Uterus (tissue), 2 donors: ENCODE measurements around the gene SH2B2.

Experiments
- CTCF ChIP-seq, 4 experiments: fragments of 200-600 bp in 2 of 4; fragments of 450-650 bp in 2 of 4; sonication (generic) in 2 of 4; IDR thresholded peaks; one replicate each; pipeline ENCODE4 v1.5.1; 2016 to 2019; ENCODE audit warnings: antibody characterized with exemption in 4 of 4, mild to moderate bottlenecking in 2 of 4, moderate library complexity in 1 of 4
- POLR2A ChIP-seq, 2 donors: fragments of 450-650 bp; IDR thresholded peaks; one replicate each; pipeline ENCODE4 v1.6.1; 2016; ENCODE audit warnings: antibody characterized with exemption in 2 of 2, mild to moderate bottlenecking in 1 of 2, moderate library complexity in 1 of 2

- TF ChIP-seq POLR2A (IDR thresholded peaks at IDR 0.05) (no peak), CTCF (IDR thresholded peaks at IDR 0.05) (no peak)
These were observed 3.0 kb upstream of the SH2B2 start for GRCh38 chr7:102283477-102284189.
